HEK293T (cell line): Measurements from ENCODE around the gene IL22RA2.

Experiments used
- BHLHE40 ChIP-seq: fragments of 450-650 bp; IDR thresholded peaks from 2 replicates; pipeline ENCODE4 v1.6.1; 2016; ENCODE audit warnings: mild to moderate bottlenecking, moderate library complexity, borderline replicate concordance
- ELF4 ChIP-seq: fragments of 450-650 bp; IDR thresholded peaks from 2 replicates; pipeline ENCODE4 v1.6.1; 2017; ENCODE audit warnings: antibody characterized with exemption
- FOXM1 ChIP-seq: fragments of 450-650 bp; IDR thresholded peaks from 2 replicates; pipeline ENCODE4 v1.6.1; 2017; ENCODE audit warnings: mild to moderate bottlenecking, borderline replicate concordance
- HDGF ChIP-seq: fragments of 450-650 bp; IDR thresholded peaks from 2 replicates; pipeline ENCODE4 v1.6.1; 2017; ENCODE audit warnings: antibody characterized with exemption, borderline replicate concordance
- L3MBTL2 ChIP-seq: fragments of 450-650 bp; conservative IDR thresholded peaks from 2 replicates; pipeline ENCODE4 v1.6.1; 2016; ENCODE audit warnings: mild to moderate bottlenecking
- PKNOX1 ChIP-seq: fragments of 450-650 bp; IDR thresholded peaks from 2 replicates; pipeline ENCODE4 v1.6.1; 2016
- SP1 ChIP-seq: fragments of 450-650 bp; IDR thresholded peaks from 2 replicates; pipeline ENCODE4 v1.6.1; 2017
- SUZ12 ChIP-seq: fragments of 450-650 bp; IDR thresholded peaks from 2 replicates; pipeline ENCODE4 v1.6.1; 2016; ENCODE audit warnings: mild to moderate bottlenecking
- TARDBP ChIP-seq: fragments of 450-650 bp; IDR thresholded peaks from 2 replicates; pipeline ENCODE4 v1.6.1; 2016

GRCh38 chr6:137099689-137100403, 73.6 kb downstream of the IL22RA2 start:
- TF ChIP-seq FOXM1, result no peak
- no peak for TF ChIP-seq BHLHE40
- TF ChIP-seq HDGF, result no peak
- no peak for TF ChIP-seq SP1
- no peak for TF ChIP-seq TARDBP
- TF ChIP-seq ELF4, result no peak
- no peak for TF ChIP-seq SUZ12
- TF ChIP-seq L3MBTL2, result no peak
- TF ChIP-seq PKNOX1, result no peak
